ENCODE measurements around the gene PPP1R1B. TPM values are rescaled to one million over a fixed set of nuclear protein-coding genes. Genes with fewer than 3 reads are reported as not detected.

The PPP1R1B gene
- polyA plus RNA-seq, 3 donors: 13.6 to 18.1 (median 14.1) TPM

DNA sequence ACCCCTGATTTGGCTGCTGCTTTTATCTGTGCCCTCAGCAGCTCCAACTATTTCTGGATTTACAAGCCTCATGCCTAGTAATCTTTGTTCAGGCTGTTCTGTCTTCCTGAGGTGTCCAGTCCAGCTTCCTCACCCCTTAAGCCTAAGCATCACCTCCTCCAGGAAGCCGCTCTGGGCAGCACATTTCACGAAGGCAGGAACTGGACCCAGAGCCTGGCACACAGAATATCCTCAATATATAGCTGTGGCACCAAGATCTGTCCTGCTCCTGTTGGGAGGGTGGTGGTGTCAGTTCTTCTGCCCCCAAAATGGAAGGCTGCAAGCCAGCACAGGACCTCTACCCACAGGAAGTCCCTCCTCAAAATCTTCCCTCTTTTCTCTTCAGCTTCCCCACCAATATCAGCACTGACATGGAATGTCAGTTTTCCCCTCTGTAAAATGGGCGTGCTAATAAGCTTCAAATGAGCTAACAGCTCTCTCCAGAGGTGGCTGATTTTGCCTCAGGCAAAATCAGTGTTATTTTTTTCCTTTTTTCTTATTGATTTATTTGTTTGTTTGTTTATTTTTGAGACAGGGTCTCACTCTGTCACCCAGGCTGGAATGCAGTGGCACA, 12.1 kb upstream of the PPP1R1B start:
- DNase-seq (ENCODE audit: low read depth in 3 of 3, low spot score in 2 of 3): no peak

DNA sequence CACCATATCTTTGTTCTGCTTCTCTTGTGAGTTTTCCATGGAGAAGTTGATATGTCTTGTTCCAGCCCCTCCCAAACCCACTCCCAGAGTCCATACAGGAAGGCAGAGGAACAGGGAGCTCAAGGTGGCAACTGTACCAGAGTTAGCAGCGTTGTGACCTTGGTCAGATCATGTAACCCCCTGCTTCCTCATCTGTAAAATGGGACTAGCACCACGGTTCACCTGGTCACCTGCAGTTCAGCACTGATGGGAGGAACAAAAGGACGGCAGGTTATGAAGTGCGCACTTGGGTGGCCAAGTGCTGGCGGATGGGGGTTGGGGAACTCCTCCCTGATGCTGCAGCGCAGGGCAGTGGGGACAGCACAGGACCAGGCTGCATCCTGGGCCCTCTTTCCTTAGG, 11.3 kb upstream of the PPP1R1B start:
- DNase-seq (ENCODE audit: low read depth in 3 of 3, low spot score in 2 of 3): no peak

DNA sequence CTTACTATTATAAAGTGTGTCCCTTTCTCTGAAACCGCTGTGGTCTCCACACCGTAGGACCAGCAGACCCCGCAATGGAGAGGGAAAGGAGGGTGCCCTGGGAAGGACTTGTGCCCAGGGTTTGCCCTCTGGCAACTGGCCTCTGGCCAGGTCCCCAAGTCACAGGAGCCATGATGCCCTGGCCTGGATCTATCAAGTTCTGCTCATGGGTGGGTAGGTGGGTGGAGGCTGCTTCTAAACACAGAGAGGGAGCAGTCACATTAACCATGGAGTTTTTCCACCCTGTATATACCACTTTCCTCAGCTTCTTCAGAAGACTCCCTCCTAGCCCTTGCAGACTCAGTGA, 9.7 kb upstream of the PPP1R1B start:
- DNase-seq (ENCODE audit: low read depth in 3 of 3, low spot score in 2 of 3): no peak

DNA sequence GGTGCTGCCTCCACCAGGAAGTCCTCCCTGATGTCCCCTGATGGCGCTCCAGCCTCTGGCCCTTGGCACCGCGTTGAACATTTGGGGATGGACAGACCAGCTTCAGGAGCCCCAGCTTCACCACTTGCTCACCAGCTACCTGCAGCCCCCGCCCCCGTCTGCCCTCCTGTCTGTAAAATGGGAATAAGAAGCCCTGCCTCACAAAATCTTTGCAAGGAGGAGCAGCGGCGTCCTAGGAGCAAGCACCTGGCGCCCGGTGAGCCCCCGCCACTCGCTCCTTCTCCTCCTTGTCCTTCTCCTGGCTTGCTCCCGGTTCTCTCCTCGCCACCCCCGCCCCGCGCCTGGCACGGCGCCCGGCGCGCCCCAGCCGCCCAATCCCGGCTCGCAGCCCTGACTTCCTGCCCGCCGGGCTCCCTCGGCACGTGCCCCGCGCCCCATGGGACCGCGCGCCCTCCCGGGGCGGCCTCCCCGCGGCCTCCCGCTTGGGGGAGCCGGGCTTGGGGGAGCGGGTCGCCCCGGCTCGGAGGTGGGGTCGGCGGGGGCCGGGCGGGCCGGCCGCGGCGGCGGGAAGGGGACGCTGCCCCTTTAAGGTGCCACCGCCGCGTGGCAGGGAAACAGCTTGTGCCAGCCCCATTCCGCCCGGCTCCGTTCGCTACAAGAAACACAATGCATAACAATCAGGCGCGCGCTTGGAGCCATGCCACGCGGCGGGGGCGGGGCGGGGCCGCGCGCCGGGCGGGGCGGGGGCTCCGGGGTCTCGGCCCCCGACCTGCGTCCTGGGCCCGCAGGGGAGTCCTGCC, 9.1 kb upstream of the PPP1R1B start:
- DNase-seq (ENCODE audit: low read depth in 3 of 3, low spot score in 2 of 3): no peak

DNA sequence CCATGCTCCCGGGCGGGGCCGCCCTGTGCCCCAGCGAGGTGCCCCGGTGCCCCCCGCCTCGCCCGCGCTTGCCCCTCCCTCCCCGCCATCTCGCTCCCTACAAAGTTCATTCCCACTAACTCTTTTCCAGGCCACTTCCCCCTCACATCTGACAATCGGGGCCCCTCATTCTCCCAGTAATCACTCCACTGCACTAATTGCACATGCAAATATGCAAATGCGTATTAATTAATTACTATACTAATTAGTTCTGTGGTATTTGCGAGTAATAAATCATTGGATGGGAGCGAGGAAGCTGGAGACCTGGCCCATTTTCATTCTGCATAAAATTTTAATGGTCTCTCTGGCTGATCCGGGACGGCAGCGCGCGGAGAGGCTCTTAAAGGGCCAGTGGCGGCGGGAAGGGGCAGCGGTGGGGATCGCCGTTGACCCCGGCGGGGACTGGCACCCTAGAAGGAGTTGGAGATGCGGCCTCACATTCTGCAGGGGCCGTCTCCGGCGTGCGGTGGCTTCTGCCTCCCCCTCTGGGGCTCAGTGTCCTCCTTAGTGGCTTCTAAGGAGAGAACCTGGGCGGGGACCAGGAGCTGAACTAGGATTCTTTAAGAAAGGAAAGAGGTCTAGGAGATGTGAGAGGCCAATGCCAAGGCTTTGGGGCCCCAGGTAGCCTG, 8.4 kb upstream of the PPP1R1B start:
- no peak for DNase-seq (ENCODE audit: low read depth in 3 of 3, low spot score in 2 of 3)

DNA sequence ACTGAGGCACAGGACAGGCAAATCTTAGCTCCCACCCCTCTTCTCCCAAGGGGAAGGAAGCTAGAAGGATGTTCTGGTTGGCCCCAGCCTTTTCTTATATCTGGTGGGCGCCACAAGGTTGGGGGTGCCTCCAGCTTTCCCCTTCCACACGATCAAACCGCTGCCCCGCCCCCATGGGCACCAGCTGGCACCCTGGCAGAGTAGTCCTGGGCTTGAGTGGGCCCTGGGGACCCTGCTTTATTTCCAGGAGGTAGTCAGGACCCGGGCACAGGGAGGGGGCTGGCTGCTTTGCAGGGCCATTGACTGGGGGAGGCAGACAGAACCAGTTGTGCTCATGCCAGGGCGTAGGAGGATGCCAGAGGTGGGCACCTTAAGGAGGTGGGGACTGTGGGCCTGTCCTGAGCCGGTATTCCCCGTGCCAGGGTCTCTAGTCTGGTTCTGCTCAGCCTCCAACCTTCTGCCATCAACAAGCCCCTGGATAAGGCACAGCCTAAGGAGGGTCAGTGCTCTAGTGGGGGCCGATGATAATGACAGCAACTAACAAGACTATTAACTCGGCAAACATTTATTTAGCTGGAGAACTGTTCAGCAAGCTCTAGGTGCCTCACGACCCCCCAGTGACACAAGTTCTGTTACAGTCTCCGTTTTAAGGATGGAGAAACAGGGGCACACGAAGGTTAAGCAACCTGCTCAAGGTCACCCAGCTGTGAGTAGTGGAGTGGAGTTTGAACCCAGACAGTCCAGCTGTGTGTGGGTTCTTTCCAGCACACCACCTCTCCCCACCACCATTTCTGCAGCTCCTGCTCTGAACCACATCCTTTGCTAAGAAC, 7.6 kb upstream of the PPP1R1B start:
- DNase-seq (ENCODE audit: low read depth in 3 of 3, low spot score in 2 of 3): no peak

DNA sequence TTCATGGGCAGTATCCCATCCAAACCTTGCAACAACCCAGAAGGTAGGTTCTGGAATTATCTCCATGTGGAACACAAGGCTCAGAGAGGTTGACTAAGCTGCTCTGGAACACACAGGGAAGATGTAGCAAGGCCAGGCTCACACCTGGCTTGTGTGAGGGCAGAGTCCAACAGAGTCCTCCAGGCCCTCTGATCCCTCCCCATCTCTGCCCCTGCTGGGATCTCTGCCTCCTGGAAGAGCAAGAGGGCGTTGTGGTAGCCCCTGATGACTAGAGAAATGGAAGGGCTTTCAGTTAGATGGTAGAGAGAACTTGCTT, 7.0 kb upstream of the PPP1R1B start:
- no peak for DNase-seq (ENCODE audit: low read depth in 3 of 3, low spot score in 2 of 3)

DNA sequence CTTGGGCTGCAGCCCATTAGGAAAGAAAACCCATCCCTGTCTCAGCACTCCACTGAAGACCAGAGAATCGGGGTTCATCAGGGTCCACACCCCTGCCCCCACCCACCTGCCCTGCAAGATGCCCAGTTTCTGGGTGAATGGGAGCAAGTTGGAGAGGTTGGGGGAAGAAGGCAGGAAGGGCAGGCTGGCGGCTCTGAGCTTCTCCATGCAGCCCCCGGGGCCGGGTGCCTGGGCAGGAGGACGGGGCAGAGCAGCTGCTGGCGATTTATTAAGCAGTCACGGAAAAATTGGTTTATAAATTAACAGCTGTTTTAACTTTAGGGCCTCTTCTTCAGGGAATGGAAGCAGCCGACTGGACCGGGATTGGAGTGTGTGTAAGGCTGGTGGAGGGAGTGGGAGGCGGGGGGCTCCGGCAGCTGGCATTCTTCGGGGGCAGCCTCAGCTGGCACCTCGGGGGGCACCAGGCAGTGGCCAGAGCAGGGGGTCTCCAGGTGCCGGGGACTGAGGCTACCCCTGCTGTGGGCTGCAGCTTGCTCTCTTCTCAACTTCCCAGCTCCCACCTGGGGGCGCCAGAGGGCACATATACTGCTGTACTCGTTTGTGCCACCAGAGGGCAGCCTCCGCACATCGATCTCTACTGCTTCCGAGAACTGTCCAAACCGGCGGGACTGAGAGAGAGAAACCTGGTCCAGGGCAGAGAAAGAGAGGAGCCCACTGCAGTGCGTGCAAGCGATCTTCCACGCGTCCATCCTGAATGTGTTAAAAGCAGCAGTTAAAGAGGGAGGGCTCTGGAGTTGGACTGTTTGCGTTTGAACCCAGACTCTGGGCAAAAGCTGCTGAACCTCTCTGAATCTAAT, 5.0 kb upstream of the PPP1R1B start:
- peak in 1 of 3 donors; percentile 80 for DNase-seq (ENCODE audit: low read depth in 3 of 3, low spot score in 2 of 3)

DNA sequence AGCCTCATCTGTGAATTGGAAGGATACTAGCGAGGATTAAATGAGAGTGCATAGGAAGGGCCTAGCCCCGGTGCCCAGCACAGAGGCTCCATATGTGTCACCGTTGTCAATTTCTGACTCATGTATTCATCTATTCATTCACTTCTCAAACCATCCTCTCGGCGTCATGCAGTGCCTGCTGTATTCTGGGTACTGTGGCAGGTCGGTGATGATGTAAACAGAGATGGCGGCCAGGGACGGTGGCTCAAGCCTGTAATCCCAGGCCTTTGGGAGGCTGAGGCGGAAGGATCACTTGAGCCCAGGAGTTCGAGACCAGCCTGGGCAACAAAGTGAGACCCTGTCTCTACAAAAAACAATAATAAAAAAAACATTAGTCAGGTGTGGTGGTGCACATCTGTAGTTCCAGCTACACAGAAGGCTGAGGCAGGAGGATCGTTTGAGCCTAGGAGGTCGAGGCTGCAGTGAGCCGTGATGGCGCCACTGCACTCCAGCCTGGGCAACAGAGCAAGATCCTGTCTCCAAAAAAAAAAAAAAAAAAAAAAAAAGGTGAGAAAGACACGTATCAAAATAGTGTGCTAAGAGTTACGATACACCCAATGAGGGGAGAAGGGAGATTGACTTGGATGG, 4.3 kb upstream of the PPP1R1B start:
- DNase-seq (ENCODE audit: low read depth in 3 of 3, low spot score in 2 of 3): no peak

DNA sequence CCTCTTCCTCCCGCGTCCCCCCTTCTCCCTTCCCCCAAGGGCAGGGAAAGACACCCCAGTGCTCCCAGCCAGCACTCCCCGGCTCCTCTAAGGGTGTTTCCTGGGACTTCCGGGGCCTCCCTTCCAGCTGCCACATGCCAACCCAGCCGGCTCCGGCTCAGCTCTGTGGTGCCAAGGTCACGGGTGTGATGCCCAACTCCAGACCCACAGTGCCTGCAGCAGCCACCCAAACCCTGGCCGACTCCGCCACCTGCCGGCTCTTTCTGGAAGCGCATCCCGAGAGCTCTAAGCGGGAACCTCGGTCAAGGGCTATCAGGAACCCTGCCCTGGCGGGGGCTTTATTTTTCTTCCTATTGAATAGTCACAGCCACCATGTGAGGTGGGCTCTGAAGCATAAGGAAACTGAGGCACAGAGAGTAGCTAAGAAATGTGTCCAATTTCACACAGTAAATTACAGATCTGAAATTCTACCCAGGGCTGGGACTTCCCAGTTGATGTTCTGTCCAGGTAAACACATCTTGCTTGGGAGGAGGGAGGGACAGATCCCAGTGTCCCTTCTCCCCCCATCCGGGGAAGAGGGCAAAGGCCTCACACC, 3.3 kb upstream of the PPP1R1B start:
- no peak for DNase-seq (ENCODE audit: low read depth in 3 of 3, low spot score in 2 of 3)

DNA sequence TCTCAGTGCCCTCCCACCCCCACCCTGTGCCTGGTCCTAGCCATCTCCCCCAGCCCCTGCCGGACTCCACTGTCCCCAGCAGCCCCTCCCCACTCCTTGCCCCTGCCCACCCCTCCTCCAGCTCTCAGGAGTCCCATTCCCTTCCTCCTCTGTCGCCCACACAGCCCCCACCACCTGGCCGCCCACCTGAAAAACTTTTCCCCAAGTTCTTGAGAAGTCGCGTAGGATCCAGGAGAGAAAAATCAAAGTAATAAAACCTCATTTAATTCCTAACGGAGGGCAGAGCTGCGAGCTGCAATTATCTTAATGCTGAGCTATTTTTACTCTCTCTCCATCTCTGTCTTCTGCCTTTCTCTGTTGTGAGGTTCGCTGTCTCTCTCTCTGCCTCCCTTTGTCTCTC, 2.4 kb upstream of the PPP1R1B start:
- no peak for DNase-seq (ENCODE audit: low read depth in 3 of 3, low spot score in 2 of 3)

DNA sequence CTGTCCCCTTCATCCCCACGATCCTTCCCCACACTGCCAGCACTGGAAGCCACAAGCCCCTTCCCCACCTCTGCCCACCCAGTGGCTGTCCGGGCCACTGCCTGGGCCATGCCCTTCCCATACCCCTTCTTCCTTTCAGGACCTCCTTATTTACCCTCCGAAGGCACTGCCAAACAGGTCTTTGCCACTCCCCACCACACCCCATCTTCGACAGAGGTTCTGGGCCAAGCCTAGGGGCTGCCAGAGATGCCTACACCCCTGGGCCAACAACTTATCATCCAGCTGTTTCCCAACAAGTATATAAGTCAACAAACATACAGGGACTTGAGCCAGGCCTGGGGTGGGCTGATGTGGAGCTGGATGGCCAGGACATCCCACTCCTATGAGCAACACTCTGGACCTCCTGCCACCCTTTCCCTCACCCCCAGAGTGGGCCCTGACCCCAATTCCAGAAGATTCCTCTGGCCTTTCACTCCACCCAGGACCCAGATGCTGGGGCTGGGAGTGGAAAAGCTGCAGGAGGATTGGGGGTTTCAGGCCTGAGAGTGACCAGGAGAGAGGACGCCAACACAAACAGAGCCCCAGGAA, 1.5 kb upstream of the PPP1R1B start:
- no peak for DNase-seq (ENCODE audit: low read depth in 3 of 3, low spot score in 2 of 3)

DNA sequence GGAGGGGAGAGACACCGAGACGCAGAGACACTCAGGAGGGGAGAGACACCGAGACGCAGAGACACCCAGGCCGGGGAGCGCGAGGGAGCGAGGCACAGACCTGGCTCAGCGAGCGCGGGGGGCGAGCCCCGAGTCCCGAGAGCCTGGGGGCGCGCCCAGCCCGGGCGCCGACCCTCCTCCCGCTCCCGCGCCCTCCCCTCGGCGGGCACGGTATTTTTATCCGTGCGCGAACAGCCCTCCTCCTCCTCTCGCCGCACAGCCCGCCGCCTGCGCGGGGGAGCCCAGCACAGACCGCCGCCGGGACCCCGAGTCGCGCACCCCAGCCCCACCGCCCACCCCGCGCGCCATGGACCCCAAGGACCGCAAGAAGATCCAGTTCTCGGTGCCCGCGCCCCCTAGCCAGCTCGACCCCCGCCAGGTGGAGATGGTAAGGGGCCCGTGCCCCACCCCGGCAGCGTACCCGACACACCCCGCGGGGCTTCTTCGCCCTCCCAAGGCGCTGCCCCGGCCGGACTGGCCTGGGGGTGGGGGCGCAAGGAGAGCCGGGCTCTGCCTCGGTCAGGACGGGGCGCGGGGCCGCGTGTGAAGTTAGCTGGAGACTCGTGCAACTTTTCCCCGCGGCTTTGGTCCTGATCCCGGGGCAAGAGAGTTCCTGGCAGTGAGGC, 427 bp downstream of the PPP1R1B start:
- DNase-seq (ENCODE audit: low read depth in 3 of 3, low spot score in 2 of 3): no peak

DNA sequence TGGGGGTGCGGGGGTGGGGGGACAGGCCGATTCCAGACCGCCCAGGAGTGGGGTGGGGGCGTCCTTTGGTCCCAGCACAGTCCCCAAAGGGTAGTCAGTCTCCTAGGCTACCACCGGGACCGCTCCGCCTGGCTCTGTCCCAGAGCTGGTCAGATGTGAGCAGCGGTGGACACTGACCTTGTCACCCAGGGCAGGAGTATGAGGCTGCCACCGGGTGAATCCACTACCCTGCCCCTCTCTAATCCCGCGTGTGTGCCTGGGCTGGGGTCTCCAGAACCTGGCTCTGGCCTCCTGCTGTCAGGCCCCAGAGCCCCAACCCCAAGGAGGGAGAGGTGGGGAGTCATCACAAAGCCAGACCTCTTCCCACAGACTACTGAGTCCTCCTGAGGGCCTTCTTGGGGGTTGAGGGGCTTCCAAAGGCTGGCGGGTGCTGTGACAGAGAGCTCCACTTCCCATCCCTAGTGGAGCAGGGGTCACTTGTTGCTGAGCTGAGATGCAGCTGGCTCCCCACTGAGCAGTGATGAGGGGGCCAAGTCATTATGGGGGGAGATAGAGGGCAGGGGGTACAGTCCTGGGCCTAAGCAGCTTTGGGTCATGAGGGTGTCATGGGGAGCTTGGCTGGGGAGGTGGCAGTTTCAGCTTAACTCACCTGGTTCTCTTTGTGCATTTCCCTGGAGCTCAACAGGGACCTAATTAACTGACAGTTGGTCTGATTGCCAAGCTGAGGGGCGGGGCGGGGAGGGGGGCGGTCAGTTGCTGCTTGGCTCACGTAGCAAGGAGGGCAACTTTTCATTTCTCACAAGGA, 1.2 kb downstream of the PPP1R1B start:
- no peak for DNase-seq (ENCODE audit: low read depth in 3 of 3, low spot score in 2 of 3)

DNA sequence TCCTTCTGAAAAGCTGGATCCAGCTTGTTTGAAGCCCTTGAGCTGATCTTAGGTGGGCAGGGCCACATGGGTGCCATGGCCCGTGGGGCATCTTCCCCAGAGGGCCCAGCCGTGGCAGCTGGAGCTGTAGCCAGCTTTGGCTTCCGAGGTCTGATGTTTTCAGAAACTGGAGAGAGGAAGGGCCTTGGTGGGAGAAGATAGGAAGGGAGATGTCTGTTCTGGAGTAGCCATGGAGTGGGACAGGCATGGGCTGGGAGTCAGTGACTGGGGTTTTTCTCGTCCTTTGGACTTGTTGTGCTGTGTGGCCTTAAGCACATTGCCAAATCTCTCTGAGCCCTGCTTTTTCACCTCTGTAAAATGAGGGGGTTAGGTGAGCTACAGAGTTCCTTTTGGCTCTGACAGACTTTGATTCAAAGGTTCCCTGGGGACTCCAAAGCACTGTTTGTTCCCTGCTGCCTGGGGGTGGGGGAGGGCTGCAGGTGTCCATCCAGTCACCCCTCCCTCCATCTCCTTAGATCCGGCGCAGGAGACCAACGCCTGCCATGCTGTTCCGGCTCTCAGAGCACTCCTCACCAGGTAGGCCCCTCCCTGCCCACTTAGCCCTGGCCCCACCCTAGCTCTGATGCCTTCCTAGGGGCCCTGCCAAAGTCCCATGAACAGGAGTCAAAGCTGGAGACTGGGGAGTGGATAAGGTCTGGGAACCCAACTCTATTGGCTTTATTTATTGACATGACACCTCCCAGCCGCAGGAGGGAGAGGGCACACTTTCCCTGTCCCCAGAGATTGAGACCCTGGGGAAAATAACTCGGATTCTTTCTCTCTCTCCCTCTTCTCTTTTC, 2.1 kb downstream of the PPP1R1B start:
- DNase-seq (ENCODE audit: low read depth in 3 of 3, low spot score in 2 of 3): no peak

DNA sequence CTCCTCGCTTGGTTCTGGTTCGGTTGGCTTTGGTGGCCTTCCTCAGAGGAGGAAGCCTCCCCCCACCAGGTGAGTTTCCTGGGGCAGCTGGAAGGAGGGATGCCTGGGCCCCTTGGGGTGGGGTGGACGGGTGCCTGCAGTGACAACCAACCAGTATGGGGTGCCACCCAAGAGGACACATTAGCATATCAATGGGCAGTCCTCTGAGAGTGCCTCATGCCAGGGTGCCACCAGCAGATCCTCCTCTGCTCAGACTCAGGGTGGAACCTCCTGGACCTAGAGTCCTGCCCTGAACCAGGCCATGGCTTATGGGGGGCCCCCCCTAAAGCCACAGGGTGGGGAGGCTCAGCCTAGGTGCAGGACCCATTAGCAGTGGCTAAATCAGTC, 2.7 kb downstream of the PPP1R1B start:
- no peak for DNase-seq (ENCODE audit: low read depth in 3 of 3, low spot score in 2 of 3)

DNA sequence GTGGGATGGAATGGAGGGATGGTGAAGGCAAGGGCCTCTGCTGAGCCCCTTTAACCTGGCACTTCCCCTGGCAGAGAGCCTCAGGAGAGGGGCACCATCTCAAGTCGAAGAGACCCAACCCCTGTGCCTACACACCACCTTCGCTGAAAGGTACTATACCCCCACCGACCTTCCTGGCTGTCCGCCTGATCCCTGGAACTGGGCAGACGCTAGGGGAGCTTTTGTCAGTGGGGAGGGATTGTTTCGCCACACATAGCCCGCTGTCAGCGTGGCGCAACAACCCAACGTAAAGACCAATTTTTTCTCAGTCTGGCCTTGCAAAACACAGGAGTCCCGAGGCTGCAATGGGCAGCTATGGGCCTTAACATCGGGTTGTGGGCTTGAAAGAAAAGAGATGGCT, 3.1 kb downstream of the PPP1R1B start:
- DNase-seq (ENCODE audit: low read depth in 3 of 3, low spot score in 2 of 3): no peak

All from right renal cortex interstitium (tissue), 3 donors.